ENCODE results near the gene SNX15.

Gene SNX15

DNA sequence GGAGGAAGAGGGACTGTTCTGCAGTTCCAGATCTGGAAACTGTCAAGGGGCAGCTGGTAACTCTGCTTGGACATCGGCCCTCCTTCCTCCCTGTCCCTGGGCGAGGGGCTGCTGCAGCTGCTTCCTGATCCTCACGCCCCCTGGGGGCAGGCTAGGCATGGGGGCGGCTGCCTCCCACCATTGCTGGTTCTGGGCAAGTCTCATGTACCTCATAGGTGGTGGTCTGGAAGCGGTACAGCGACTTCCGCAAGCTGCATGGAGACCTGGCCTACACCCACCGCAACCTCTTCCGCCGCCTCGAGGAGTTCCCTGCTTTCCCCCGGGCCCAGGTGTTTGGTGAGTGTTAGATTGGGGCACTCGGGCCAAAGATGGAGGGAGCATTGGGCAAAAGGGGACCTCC is 5.0 kb downstream of the SNX15 start:
- H3K27me3 Mint-ChIP-seq: no peaks in the 10 kb centered on the region
- H3K9me3 Mint-ChIP-seq: no peaks in the 10 kb centered on the region
- intact Hi-C loops (cut with micrococcal nuclease): no loop called here
- peaks cover 21% of the 10 kb centered on the region for H3K4me1 Mint-ChIP-seq (ENCODE audit: low read depth)
- H3K36me3 Mint-ChIP-seq (ENCODE audit: low read depth): peaks cover 67% of the 10 kb centered on the region
- no peak overlapping the region for H3K4me3 Mint-ChIP-seq
- no peak overlapping the region for H3K27ac Mint-ChIP-seq

DNA sequence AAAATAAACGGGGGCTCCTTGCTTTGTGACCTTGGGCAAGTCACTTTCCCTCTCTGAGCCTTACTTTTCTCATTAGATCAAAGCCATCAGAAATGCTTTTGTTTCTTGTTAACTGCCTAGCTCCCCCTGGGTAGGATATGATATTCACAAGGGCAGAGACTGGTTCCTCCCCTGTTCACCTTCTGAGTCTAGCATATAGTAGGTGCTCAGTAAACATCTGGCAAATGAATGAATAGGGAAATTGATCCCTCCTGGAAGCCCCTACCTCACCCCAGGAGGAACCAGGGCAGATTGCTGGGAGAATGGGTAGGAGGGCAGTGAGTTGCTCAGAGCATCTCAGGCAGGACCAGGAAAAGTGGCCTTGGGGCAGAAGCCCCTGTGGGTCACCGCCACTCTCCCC is 7.2 kb downstream of the SNX15 start:
- Mint-ChIP-seq H3K4me1 (ENCODE audit: low read depth) (peaks cover 13% of the 10 kb centered on the region), H3K36me3 (ENCODE audit: low read depth) (peaks cover 78% of the 10 kb centered on the region), H3K4me3 (no peak overlapping the region), H3K9me3 (no peaks in the 10 kb centered on the region), H3K27ac (no peak overlapping the region), H3K27me3 (no peaks in the 10 kb centered on the region)
- intact Hi-C loops (cut with micrococcal nuclease): no loop called here

DNA sequence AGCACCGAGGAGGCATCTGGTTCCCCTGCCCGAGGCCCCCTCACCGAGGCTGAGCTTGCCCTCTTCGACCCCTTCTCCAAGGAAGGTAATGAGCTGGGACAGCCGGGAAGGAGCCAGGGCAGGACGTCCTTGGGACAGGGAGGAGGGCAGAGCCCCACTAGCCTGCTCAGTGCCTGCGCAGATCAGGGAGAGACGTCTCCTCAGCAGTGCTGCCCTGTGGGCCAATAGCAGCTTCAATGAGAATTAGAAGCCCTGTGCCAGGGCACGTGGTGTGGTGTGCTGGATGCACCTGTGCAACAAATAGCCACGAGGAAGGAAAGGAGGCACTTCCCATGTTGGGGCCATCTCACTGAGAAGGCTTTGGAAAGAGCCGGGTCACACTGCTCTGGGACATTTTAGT is 8.3 kb downstream of the SNX15 start:
- H3K36me3 Mint-ChIP-seq (ENCODE audit: low read depth): peaks cover 86% of the 10 kb centered on the region
- no peaks in the 10 kb centered on the region for H3K9me3 Mint-ChIP-seq
- peaks cover 1% of the 10 kb centered on the region for H3K27me3 Mint-ChIP-seq
- H3K4me3 Mint-ChIP-seq: no peak overlapping the region
- peaks cover 20% of the 10 kb centered on the region for H3K4me1 Mint-ChIP-seq (ENCODE audit: low read depth)
- no peak overlapping the region for H3K27ac Mint-ChIP-seq
- intact Hi-C loops (cut with micrococcal nuclease): no loop called here

DNA sequence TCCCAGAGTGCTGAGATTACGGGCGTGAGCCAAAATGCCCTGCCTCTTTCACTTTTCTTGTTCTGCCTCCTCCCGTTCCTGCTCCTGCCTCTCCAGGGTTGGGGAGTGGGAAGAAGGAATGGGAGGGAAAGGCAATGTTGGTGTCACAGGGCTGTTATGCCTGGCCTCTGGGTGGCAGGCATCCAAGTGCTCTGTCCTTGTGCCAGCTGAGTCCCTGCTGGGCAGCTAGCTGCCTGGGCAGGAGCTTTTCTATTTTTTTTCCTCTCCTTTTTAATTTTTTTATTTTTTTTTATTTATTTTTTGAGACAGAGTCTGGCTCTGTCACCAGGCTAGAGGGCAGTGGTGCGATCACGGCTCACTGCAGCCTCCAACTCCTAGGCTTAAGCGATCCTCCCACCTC is 9.7 kb downstream of the SNX15 start:
- intact Hi-C loops (cut with micrococcal nuclease): no loop called here
- Mint-ChIP-seq H3K27me3 (peaks cover 1% of the 10 kb centered on the region), H3K9me3 (no peaks in the 10 kb centered on the region)

DNA sequence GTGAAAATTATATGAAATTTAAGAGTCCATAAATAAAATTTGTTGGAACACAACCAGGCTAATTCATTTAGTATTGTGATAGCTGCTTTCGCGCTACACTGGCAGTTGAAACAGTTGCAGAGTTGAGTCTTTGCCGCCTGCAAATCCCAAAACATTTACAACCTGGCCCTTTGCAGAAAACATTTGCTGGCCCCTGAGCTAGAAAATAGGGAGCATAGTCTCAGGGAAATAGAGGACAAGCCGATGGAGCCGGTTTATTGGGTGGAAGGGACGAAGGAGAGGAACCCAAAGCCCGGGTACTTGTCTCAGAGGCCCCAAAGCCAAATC is 13.2 kb downstream of the SNX15 start:
- H3K4me3 Mint-ChIP-seq: peak overlapping the region; percentile 80
- H3K4me1 Mint-ChIP-seq (ENCODE audit: low read depth): peaks cover 53% of the 10 kb centered on the region
- peaks cover 1% of the 10 kb centered on the region for H3K27me3 Mint-ChIP-seq
- H3K9me3 Mint-ChIP-seq: no peaks in the 10 kb centered on the region
- intact Hi-C loops (cut with micrococcal nuclease): loop anchor here (1.0 to 5.0 kb wide), 2 partner anchors 13 to 42 kb away; partner anchors contain the start of genes CDCA5, SNX15 and ZFPL1
- H3K36me3 Mint-ChIP-seq (ENCODE audit: low read depth): peaks cover 63% of the 10 kb centered on the region
- peak overlapping the region; percentile 94 for H3K27ac Mint-ChIP-seq

More for the DNA sequence above, 9.7 kb downstream of the SNX15 start:
- Mint-ChIP-seq H3K36me3 (ENCODE audit: low read depth) (peaks cover 80% of the 10 kb centered on the region), H3K27ac (no peak overlapping the region), H3K4me3 (no peak overlapping the region), H3K4me1 (ENCODE audit: low read depth) (peaks cover 18% of the 10 kb centered on the region)

DNA sequence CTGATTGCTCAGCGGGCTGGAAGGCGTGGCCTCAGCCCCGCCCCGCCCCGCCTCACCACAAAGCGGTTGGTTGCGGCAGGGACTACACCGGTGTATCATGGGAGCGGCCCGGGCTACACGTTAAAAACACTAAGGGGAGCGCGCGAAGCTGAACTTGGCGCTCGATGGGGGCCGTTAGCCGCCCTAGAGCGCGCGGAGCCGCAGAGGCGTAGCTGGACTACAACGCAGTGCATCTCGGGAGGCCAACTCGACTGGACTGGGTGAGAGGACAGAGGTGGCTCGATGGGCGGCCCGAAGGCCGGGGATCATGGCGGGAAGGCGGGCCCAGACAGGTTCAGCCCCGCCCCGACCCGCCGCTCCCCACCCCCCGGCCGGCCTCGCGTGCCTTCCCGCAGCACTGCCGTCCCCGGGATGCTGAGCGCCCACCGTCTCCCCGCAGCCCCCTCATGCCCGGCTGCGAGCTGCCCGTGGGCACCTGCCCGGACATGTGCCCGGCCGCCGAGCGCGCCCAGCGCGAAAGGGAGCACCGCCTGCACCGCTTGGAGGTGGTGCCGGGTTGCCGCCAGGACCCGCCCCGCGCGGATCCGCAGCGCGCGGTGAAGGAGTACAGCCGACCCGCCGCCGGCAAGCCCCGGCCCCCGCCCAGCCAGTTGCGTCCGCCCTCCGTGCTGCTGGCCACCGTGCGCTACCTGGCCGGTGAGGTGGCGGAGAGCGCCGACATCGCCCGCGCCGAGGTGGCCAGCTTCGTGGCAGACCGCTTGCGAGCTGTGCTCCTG is 13.8 kb downstream of the SNX15 start, which contains the start of gene SAC3D1:
Gene SAC3D1 (plus strand): TSS at position 364 of the 776 bp plus-strand sequence. CDS start 83 bp downstream, at position 447.
- H3K4me3 Mint-ChIP-seq: peak within 1 kb of the TSS; percentile 80

DNA sequence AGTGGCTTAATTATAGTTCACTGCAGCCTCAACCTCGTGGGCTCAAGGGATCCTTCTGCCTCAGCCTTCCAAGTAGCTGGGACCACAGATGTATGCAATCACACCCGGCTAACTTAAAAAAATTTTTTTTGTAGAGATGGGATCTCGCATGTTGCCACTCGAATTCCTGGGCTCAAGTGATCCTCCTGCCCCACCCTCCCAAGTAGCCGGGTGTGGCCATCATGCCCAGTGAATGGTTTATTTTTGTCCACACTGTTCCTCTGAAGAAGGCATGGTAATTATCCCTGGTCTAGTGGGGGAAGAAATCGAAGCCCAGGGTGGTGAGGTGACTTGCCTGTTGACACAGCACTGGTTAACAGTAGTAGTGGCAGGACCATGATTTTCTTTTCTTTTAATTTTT is 15.7 kb downstream of the SNX15 start:
- intact Hi-C loops (cut with micrococcal nuclease): loop anchor here (5.0 kb wide), 1 partner anchor 39 kb away; the partner anchor contains the start of genes CDCA5 and ZFPL1
- H3K9me3 Mint-ChIP-seq: no peaks in the 10 kb centered on the region
- H3K4me3 Mint-ChIP-seq: peak overlapping the region; percentile 80
- H3K27me3 Mint-ChIP-seq: peaks cover 9% of the 10 kb centered on the region
- peak overlapping the region; percentile 74 for H3K27ac Mint-ChIP-seq
- H3K36me3 Mint-ChIP-seq (ENCODE audit: low read depth): peaks cover 47% of the 10 kb centered on the region
- H3K4me1 Mint-ChIP-seq (ENCODE audit: low read depth): peaks cover 77% of the 10 kb centered on the region

More for the DNA sequence above, 13.8 kb downstream of the SNX15 start, which contains the start of gene SAC3D1:
- Mint-ChIP-seq H3K36me3 (ENCODE audit: low read depth) (peaks cover 63% of the 10 kb centered on the region), H3K4me1 (ENCODE audit: low read depth) (peaks cover 59% of the 10 kb centered on the region), H3K27ac (peak within 1 kb of the TSS; percentile 94), H3K9me3 (no peaks in the 10 kb centered on the region), H3K27me3 (peaks cover 1% of the 10 kb centered on the region)
- intact Hi-C loops (cut with micrococcal nuclease): loop anchor here (1.0 to 5.0 kb wide), 2 partner anchors 14 to 41 kb away; partner anchors contain the start of genes CDCA5, SNX15 and ZFPL1

DNA sequence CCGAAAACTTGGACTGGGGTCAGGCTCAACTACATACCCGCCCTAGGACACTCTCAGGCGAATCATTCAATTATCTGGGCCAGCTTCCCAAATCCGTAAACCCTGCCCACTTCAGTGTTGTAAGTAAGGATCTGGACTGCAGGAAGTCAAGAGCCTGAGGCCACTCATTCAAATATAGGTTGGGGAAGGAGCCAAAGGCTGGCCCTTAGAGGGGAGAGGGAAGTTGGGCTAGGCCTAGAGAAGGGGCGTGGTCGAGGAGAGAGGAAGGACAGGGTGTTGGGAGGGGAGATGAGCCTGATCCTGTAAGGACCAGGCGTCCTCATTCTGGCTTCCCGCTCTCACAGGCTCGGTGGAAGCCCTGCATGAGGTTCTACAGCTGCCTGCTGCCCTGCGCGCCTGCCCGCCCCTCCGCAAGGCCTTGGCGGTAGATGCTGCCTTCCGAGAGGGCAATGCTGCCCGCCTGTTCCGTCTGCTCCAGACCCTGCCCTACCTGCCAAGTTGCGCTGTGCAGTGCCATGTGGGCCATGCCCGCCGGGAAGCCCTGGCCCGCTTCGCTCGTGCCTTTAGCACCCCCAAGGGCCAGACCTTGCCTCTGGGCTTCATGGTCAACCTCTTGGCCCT is 16.8 kb downstream of the SNX15 start:
- peaks cover 74% of the 10 kb centered on the region for H3K4me1 Mint-ChIP-seq (ENCODE audit: low read depth)
- peaks cover 14% of the 10 kb centered on the region for H3K27me3 Mint-ChIP-seq
- peak overlapping the region; percentile 11 for H3K4me3 Mint-ChIP-seq
- peaks cover 37% of the 10 kb centered on the region for H3K36me3 Mint-ChIP-seq (ENCODE audit: low read depth)
- no peaks in the 10 kb centered on the region for H3K9me3 Mint-ChIP-seq
- H3K27ac Mint-ChIP-seq: peak overlapping the region; percentile 74
- intact Hi-C loops (cut with micrococcal nuclease): loop anchor here (5.0 kb wide), 1 partner anchor 38 kb away; the partner anchor contains the start of genes CDCA5 and ZFPL1

DNA sequence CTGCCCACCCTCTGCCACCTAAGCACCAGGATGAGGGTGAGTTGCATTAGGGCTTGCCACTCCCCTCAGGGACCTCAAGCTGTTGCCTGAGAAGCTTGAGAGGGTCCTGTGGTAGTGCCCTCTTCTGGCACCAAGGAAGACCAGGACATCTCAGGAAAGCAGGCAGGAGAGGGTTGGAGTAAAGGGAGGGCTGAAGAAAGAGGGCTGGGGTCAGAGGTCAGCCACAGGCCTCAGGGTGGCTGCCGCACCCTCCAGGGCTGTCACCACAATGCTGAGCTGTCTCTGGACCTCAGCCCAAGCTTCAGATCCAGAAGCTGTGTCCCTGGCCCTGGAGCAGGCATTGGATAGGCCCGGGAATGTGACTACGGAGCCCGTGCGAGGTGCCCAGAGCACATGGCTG is 17.8 kb downstream of the SNX15 start:
- intact Hi-C loops (cut with micrococcal nuclease): no loop called here
- Mint-ChIP-seq H3K36me3 (ENCODE audit: low read depth) (peaks cover 30% of the 10 kb centered on the region), H3K4me1 (ENCODE audit: low read depth) (peaks cover 68% of the 10 kb centered on the region), H3K27ac (no peak overlapping the region), H3K9me3 (no peaks in the 10 kb centered on the region), H3K27me3 (peaks cover 13% of the 10 kb centered on the region), H3K4me3 (no peak overlapping the region)

DNA sequence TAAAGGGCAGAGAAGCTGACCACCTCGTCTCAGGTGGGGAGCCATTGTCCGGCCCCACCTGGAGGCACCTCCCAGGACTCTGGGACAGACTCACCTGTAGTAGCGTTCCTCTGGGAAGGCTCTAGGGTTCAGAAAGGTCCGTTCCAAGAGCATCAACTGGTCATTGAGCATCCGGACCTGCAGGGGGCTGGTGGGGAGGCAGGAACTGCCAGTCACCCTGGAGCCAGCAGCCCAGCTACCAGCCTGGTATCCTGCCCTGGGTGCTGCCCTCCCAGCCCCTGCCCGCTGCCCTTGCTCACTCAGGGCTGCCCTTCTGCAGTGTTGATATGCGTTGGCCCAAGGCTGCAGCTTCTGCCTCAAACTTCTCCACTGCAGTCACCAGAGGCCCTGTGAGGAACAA is 18.5 kb downstream of the SNX15 start:
- H3K4me1 Mint-ChIP-seq (ENCODE audit: low read depth): peaks cover 67% of the 10 kb centered on the region
- H3K27ac Mint-ChIP-seq: no peak overlapping the region
- peaks cover 13% of the 10 kb centered on the region for H3K27me3 Mint-ChIP-seq
- H3K9me3 Mint-ChIP-seq: no peaks in the 10 kb centered on the region
- intact Hi-C loops (cut with micrococcal nuclease): no loop called here
- no peak overlapping the region for H3K4me3 Mint-ChIP-seq
- peaks cover 27% of the 10 kb centered on the region for H3K36me3 Mint-ChIP-seq (ENCODE audit: low read depth)

DNA sequence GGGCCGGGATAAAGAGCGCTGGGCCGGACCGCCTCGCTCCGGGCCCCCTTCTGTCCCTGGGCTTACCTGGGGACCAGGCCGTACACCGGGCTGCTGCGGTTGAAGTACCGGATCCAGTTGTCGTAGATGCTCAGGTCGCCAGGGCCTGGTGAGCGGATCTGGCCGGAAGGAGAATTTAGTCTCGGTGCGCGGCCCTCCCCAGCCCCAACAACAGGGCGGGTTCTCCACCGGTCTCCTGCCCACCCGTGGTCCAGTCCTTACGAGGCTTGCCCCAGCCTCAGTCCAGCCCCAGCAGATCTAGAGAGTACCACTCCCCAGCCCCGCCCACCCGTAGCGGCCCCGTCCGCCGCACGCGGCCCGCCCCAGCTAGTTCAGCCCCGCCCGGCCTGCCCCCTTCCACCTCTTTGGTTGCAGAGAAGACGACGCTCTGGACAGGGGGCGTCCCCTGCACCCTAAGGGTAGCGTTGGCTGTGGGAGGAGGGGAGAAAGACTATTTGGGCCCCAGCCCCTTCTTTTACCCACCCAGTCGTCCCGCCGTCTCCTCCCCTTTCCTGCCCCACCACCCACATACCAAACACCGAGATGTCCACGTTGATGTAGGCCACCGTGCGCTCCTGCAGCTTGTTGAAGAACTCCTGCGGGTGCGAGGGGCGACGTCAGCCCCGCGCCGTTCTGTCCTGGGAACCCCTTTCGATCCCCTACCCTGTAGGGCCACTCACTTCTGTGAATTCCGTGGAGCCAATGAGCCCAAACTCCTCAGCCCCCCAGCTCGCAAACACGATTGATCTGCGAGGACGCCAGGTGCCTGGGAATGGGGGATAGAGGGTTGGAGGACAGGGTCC is 20.6 kb downstream of the SNX15 start:
- peaks cover 20% of the 10 kb centered on the region for H3K27me3 Mint-ChIP-seq

DNA sequence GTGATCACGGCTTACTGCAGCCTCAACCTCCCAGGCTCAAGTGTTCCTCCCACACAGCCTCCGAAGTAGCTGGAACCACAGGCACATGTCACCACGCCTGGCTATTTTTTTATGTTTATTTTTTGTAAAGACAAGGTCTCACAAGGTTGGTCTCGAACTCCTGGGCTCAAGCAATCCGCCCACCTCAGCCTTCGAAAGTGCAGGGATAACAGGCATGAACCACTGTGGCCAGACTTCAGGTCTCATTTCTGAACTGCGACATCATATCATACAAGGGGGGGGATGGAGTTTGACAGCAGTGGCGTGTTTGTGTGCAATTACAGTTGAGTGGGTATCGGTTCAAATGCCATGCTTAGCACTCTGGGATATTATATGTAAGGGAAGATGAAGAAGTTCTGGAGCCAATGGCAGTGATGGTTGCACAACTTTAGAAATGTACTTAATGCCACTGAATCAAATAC is 24.2 kb downstream of the SNX15 start:
- no peaks in the 10 kb centered on the region for H3K9me3 Mint-ChIP-seq
- no peaks in the 10 kb centered on the region for H3K36me3 Mint-ChIP-seq (ENCODE audit: low read depth)
- peaks cover 35% of the 10 kb centered on the region for H3K27me3 Mint-ChIP-seq
- H3K27ac Mint-ChIP-seq: no peak overlapping the region
- H3K4me1 Mint-ChIP-seq (ENCODE audit: low read depth): peaks cover 36% of the 10 kb centered on the region
- no peak overlapping the region for H3K4me3 Mint-ChIP-seq
- intact Hi-C loops (cut with micrococcal nuclease): no loop called here

More for the DNA sequence above, 20.6 kb downstream of the SNX15 start:
- Mint-ChIP-seq H3K4me3 (peak overlapping the region; percentile 68), H3K27ac (peak overlapping the region; percentile 76), H3K4me1 (ENCODE audit: low read depth) (peaks cover 55% of the 10 kb centered on the region), H3K36me3 (ENCODE audit: low read depth) (peaks cover 23% of the 10 kb centered on the region), H3K9me3 (no peaks in the 10 kb centered on the region)
- intact Hi-C loops (cut with micrococcal nuclease): no loop called here

DNA sequence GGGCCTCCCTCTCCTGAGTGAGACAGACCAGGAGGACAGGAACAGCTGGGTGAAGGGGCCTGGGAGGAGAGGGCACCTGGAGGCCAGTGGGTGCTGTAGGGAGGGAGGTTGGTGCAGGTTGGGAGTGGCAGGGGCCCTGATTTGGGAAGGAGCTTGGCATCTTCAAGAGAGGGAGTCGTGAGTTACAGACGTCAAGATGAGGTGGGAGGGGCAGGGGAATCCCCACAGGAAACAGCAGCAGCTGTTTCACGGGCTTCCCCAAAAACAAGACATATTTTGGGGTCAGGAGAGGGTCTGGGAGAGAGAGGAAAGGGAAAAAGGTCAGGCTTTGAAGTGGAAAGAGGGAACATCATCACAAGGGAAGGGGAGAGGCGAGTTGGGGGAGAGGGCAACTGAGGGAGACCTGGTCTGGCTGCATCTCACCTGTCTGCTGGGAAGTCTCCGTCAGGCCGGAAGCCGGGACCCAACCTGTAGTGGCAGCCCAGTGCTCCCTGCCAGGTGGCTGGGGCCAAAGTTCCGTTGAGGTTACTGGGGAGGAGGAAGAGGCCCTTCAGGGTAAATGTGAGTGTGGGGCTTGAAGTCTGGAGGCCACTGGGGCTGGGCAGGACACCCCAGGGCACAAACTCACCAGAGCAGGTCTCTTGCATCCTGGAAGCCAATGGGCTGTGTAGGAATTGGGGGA is 26.7 kb downstream of the SNX15 start:
- H3K9me3 Mint-ChIP-seq: no peaks in the 10 kb centered on the region
- intact Hi-C loops (cut with micrococcal nuclease): no loop called here
- peaks cover 22% of the 10 kb centered on the region for H3K4me1 Mint-ChIP-seq (ENCODE audit: low read depth)
- H3K36me3 Mint-ChIP-seq (ENCODE audit: low read depth): no peaks in the 10 kb centered on the region
- peaks cover 30% of the 10 kb centered on the region for H3K27me3 Mint-ChIP-seq
- no peak overlapping the region for H3K4me3 Mint-ChIP-seq
- peak overlapping the region; percentile 20 for H3K27ac Mint-ChIP-seq
